ENCODE data around the gene MYL6B.

DNA sequence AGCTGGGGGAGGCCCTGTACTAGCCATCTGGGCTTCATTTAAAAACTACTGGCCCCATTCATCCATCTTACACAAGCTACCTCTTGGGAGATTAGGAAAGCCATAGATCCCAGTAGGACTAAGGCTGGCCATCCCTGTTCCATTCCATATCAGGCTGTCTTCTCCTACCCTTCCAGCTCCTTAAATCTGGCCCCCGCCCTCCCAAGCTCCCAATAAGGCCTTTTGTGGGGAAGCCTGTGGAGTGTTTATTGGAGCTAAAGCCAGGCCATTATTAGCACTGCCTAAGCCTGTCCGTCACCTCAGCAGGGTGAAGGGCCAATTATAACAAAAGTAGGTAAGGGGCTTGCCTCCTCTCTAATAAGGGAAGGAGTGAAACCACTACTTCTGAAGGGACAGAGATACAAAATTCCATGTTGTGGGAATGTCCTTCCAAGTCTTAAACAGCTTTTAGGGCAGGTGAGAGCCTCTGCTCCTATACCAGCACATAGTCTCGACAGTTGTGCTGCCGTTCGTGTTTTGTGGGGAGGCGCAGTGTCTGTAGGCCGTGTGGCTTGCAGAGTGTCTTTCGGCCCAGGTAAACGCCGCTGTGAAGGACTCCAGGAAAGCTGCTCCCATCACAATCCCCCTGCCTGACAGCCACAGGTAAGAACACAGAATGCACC, 9.4 kb downstream of the MYL6B start:
- TF ChIP-seq, protein P1, sequence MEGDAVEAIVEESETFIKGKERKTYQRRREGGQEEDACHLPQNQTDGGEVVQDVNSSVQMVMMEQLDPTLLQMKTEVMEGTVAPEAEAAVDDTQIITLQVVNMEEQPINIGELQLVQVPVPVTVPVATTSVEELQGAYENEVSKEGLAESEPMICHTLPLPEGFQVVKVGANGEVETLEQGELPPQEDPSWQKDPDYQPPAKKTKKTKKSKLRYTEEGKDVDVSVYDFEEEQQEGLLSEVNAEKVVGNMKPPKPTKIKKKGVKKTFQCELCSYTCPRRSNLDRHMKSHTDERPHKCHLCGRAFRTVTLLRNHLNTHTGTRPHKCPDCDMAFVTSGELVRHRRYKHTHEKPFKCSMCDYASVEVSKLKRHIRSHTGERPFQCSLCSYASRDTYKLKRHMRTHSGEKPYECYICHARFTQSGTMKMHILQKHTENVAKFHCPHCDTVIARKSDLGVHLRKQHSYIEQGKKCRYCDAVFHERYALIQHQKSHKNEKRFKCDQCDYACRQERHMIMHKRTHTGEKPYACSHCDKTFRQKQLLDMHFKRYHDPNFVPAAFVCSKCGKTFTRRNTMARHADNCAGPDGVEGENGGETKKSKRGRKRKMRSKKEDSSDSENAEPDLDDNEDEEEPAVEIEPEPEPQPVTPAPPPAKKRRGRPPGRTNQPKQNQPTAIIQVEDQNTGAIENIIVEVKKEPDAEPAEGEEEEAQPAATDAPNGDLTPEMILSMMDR (conservative IDR thresholded peaks at IDR 0.05; ENCODE audit: low read length), result no peak
- no peak for TF ChIP-seq EZH2phosphoT487 (IDR thresholded peaks at IDR 0.05; ENCODE audit: borderline replicate concordance, low read depth, low read length)
